Measurements from ENCODE around the gene AP1M1.

The AP1M1 gene

GRCh38 chr19:16234552-16235445, 37.1 kb downstream of the AP1M1 start:
- no peak for DNase-seq (ENCODE audit: low read depth)
- no peak overlapping the region for H3K4me3 ChIP-seq (ENCODE audit: control insufficient read depth, low read depth, low read length)
- TF ChIP-seq, protein P1, sequence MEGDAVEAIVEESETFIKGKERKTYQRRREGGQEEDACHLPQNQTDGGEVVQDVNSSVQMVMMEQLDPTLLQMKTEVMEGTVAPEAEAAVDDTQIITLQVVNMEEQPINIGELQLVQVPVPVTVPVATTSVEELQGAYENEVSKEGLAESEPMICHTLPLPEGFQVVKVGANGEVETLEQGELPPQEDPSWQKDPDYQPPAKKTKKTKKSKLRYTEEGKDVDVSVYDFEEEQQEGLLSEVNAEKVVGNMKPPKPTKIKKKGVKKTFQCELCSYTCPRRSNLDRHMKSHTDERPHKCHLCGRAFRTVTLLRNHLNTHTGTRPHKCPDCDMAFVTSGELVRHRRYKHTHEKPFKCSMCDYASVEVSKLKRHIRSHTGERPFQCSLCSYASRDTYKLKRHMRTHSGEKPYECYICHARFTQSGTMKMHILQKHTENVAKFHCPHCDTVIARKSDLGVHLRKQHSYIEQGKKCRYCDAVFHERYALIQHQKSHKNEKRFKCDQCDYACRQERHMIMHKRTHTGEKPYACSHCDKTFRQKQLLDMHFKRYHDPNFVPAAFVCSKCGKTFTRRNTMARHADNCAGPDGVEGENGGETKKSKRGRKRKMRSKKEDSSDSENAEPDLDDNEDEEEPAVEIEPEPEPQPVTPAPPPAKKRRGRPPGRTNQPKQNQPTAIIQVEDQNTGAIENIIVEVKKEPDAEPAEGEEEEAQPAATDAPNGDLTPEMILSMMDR (conservative IDR thresholded peaks at IDR 0.05; ENCODE audit: control insufficient read depth, insufficient read depth, low read depth, low read length) = no peak

- TF ChIP-seq, protein P1 (conservative IDR thresholded peaks at IDR 0.05; ENCODE audit: control insufficient read depth, insufficient read depth, low read depth, low read length) = no peak
- no peak overlapping the region for H3K4me3 ChIP-seq (ENCODE audit: control insufficient read depth, low read depth, low read length)
- DNase-seq (ENCODE audit: low read depth) = no peak
These were observed 38.3 kb downstream of the AP1M1 start for GRCh38 chr19:16235811-16236652.

DNA sequence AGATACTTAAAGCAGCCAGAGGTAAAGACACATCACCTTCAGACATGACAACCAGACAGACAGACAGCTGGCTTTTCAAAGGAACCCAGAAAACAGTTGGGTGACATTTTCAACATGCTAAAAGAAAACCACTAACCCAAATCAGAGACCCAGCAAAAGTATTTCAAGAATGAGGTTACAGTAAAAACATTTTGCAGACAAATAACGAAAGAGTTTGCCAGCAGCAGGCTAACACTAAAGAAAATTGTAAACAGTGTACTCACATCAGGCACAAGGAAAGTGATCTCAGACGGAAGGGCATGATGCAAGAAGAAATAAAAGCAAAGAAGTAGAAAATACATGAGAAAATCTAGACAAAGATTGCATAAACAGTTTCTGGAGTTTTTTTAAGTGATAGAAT, 46.4 kb downstream of the AP1M1 start:
- DNase-seq (ENCODE audit: low read depth) = peak; percentile 21
- no peak overlapping the region for H3K4me3 ChIP-seq (ENCODE audit: control insufficient read depth, low read depth, low read length)
- TF ChIP-seq, protein P1 (conservative IDR thresholded peaks at IDR 0.05; ENCODE audit: control insufficient read depth, insufficient read depth, low read depth, low read length) = no peak

GRCh38 chr19:16247353-16248182, 49.9 kb downstream of the AP1M1 start:
- peak; percentile 68 for DNase-seq (ENCODE audit: low read depth)
- TF ChIP-seq, protein P1 (conservative IDR thresholded peaks at IDR 0.05; ENCODE audit: control insufficient read depth, insufficient read depth, low read depth, low read length) = peak; percentile 94
- no peak overlapping the region for H3K4me3 ChIP-seq (ENCODE audit: control insufficient read depth, low read depth, low read length)

DNA sequence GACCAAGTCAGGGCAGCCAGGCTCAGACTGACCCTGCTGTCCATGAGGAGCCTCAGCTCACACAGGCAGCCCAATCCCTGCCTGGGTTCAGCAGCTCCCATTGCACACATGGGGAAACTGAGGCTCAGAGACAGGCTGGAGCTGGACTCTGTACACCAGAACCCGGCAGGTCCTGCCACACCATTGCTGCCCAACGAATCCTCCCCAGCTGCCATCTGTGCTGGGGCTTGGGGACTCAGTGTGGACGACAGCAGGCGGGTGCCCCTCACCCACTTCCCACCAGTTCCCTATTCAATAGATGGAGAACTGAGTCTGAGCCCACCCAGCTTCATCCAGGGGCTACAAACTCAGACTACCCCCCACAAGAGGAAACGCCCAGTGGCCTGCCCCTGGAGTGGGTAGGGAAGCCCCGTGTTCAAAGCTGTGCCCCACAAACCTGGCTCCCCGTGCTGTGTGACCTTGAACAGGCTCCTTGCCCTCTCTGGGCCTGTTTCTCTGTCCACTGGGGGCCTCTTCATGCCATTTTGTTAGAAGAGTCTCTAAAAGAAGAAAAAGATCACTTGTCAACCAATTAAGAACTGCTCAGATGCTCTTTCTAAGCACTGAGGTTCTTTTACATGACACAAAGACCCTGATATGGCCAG, 50.8 kb downstream of the AP1M1 start:
- TF ChIP-seq, protein P1 (conservative IDR thresholded peaks at IDR 0.05; ENCODE audit: control insufficient read depth, insufficient read depth, low read depth, low read length) = no peak
- H3K4me3 ChIP-seq (ENCODE audit: control insufficient read depth, low read depth, low read length) = no peak overlapping the region
- DNase-seq (ENCODE audit: low read depth) = no peak

Measured in fibroblast of mammary gland (primary cell).